GM12878 (cell line): Measurements from ENCODE around the gene P3R3URF. TPM values are rescaled to one million over a fixed set of nuclear protein-coding genes. Genes with fewer than 3 reads are reported as not detected.

Source experiments
- ASH2L ChIP-seq: fragments of 300-600, 200-600 bp; sonication (generic); IDR thresholded peaks from 2 replicates; pipeline ENCODE4 v1.6.1; 2017; ENCODE audit warnings: low read depth, mild to moderate bottlenecking, borderline replicate concordance
- EED ChIP-seq: sonication (generic); IDR thresholded peaks from 2 replicates; pipeline ENCODE4 v1.6.1; 2016; ENCODE audit warnings: antibody characterized with exemption, low read depth
- FOXM1 ChIP-seq: IDR thresholded peaks from 2 replicates; pipeline ENCODE4 v1.6.1; 2012; ENCODE audit warnings: low read depth, mild to moderate bottlenecking, inconsistent platforms, low read length, moderate library complexity
- IKZF1 ChIP-seq: fragments of 450-650 bp; conservative IDR thresholded peaks from 2 replicates; pipeline ENCODE4 v1.6.1; 2017; ENCODE audit warnings: antibody characterized with exemption, mild to moderate bottlenecking
- KDM1A ChIP-seq: fragments of 200-600 bp; sonication (generic); IDR thresholded peaks from 2 replicates; pipeline ENCODE4 v1.6.1; 2016; ENCODE audit warnings: borderline replicate concordance
- MLLT1 ChIP-seq: fragments of 450-650 bp; IDR thresholded peaks from 2 replicates; pipeline ENCODE4 v1.6.1; 2016; ENCODE audit warnings: mild to moderate bottlenecking
- NR2C1 ChIP-seq: fragments of 450-650 bp; IDR thresholded peaks from 2 replicates; pipeline ENCODE4 v1.6.1; 2017; ENCODE audit warnings: antibody characterized with exemption, mild to moderate bottlenecking, moderate library complexity
- NRF1 ChIP-seq: conservative IDR thresholded peaks from 2 replicates; pipeline ENCODE4 v1.6.1; 2011; ENCODE audit warnings: mild to moderate bottlenecking, low read depth, low read length, improper control_type of control experiment
- PAX8 ChIP-seq: fragments of 450-650 bp; IDR thresholded peaks from 2 replicates; pipeline ENCODE4 v1.6.1; 2017; ENCODE audit warnings: mild to moderate bottlenecking, moderate library complexity
- PML ChIP-seq: IDR thresholded peaks from 2 replicates; pipeline ENCODE4 v1.6.1; 2012; ENCODE audit warnings: low read length, inconsistent platforms
- RAD21 ChIP-seq: IDR thresholded peaks from 2 replicates; pipeline ENCODE4 v1.6.1; 2011; ENCODE audit warnings: mild to moderate bottlenecking, low read depth, low read length, moderate library complexity; ENCODE audit not compliant: insufficient read depth
- RFX5 ChIP-seq: IDR thresholded peaks from 2 replicates; pipeline ENCODE4 v1.6.1; 2011; ENCODE audit warnings: low read depth, low read length, improper control_type of control experiment
- SREBF2 ChIP-seq: IDR thresholded peaks from 2 replicates; pipeline ENCODE4 v1.6.1; 2012; ENCODE audit warnings: mild to moderate bottlenecking, low read length
- USF1 ChIP-seq: IDR thresholded peaks from 2 replicates; pipeline ENCODE4 v1.6.1; 2011; ENCODE audit warnings: borderline replicate concordance, low read depth, mild to moderate bottlenecking, moderate library complexity, mixed read lengths, low read length; ENCODE audit not compliant: insufficient read depth; ENCODE audit errors: extremely low read length
- WRNIP1 ChIP-seq: IDR thresholded peaks from 2 replicates; pipeline ENCODE4 v1.6.1; 2011; ENCODE audit warnings: low read depth, low read length, improper control_type of control experiment, borderline replicate concordance
- ZNF217 ChIP-seq: fragments of 450-650 bp; IDR thresholded peaks from 2 replicates; pipeline ENCODE4 v1.6.1; 2017; ENCODE audit warnings: antibody characterized with exemption, mild to moderate bottlenecking
- ZNF24 ChIP-seq: fragments of 450-650 bp; IDR thresholded peaks from 2 replicates; pipeline ENCODE4 v1.6.1; 2017; ENCODE audit warnings: antibody characterized with exemption, mild to moderate bottlenecking
- ZNF592 ChIP-seq: fragments of 450-650 bp; IDR thresholded peaks from 2 replicates; pipeline ENCODE4 v1.6.1; 2017; ENCODE audit warnings: mild to moderate bottlenecking, moderate library complexity
- polyA plus RNA-seq, 11 experiments: library from polyadenylated mRNA; depleted of rRNA in 4 of 11; unstranded in 6 of 11; stranded (reverse) in 5 of 11; fragments of >200 nt; fragmentation: Nextera tagmentation in 4 of 11; fragmentation: Illumina TruSeq in 1 of 11; extraction: Ambion mirVana in 4 of 11; extraction: Trizol in 1 of 11; gene quantifications; 1 replicate in 1 of 11; 2 replicates in 10 of 11; pipeline versions ENCODE4 v1.2.1 to v1.2.3, GENCODE V29; 2011 to 2016; ENCODE audit warnings: inconsistent platforms in 2 of 11, missing spikeins in 2 of 11, low read depth in 1 of 11
- total RNA-seq, 4 experiments: library from RNA; depleted of rRNA in 3 of 4; stranded (reverse); fragments of >200 nt in 3 of 4; fragmentation: Illumina TruSeq in 1 of 4; extraction: Trizol in 1 of 4; gene quantifications; 2 replicates each; pipeline versions ENCODE4 v1.2.1 to v1.2.3, GENCODE V29; 2013 to 2021
- TF ChIP-seq, protein P1 (sequence below): fragments of 450-650 bp; IDR thresholded peaks from 2 replicates; pipeline ENCODE4 v1.6.1; 2017; ENCODE audit warnings: low read depth, mild to moderate bottlenecking, moderate library complexity
- TF ChIP-seq, protein P2 (sequence below): fragments of 450-650 bp; IDR thresholded peaks from 2 replicates; pipeline ENCODE4 v1.6.1; 2017; ENCODE audit warnings: antibody characterized with exemption, mild to moderate bottlenecking, moderate library complexity

P3R3URF gene
- total and polyA plus RNA-seq, 10 of the 15 experiments (the other 5 are each of a cell fraction or from before 2014, with no cell fraction given) = not detected

DNA sequence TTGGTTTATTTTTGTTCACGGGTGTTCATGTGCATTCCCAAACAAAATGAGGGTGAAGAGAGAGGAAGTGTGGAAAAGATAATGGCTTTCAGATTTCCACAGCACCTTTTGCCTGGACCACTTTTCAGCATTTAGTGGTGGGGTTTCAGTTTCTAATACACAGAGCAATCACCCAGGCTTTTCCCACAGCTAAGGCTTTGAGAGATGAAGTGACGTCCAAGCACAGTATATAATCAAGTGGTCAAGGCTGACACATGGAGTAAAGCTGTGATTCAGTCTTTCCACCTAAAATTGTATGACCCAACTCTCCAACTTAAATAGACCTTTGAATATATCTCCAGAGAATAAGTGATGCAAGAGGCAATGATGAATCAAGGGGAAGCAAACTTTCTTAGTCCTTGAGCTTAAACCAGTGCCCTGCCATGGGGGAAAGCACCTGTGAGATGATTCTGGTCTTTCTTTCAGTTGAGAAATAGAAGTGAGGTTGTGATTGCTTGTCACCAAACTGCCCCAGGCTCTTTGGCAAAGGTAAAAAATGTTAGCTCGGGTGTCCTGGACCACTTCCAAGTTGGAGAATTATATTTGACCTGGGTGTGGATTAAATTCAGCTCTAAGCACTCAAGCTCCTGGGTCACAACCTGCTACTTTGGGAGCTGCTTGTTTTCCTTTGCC, 41.5 kb downstream of the P3R3URF start (continued):
- peak; percentile 69 for TF ChIP-seq IKZF1
- TF ChIP-seq, protein P1, sequence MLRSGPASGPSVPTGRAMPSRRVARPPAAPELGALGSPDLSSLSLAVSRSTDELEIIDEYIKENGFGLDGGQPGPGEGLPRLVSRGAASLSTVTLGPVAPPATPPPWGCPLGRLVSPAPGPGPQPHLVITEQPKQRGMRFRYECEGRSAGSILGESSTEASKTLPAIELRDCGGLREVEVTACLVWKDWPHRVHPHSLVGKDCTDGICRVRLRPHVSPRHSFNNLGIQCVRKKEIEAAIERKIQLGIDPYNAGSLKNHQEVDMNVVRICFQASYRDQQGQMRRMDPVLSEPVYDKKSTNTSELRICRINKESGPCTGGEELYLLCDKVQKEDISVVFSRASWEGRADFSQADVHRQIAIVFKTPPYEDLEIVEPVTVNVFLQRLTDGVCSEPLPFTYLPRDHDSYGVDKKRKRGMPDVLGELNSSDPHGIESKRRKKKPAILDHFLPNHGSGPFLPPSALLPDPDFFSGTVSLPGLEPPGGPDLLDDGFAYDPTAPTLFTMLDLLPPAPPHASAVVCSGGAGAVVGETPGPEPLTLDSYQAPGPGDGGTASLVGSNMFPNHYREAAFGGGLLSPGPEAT = 0 out of 2 replicates have a peak, but pooled peaks have one; percentile 37
- TF ChIP-seq FOXM1 = 0 out of 2 replicates have a peak, but pooled peaks have one; percentile 28
- TF ChIP-seq ZNF217 = no peak
- no peak for TF ChIP-seq ASH2L
- TF ChIP-seq ZNF24 = peak; percentile 84
- TF ChIP-seq RAD21 = no peak
- TF ChIP-seq PML = no peak
- no peak for TF ChIP-seq ZNF592
- no peak for TF ChIP-seq NRF1
- TF ChIP-seq MLLT1 = no peak
- peak; percentile 74 for TF ChIP-seq EED
- no peak for TF ChIP-seq WRNIP1
- no peak for TF ChIP-seq KDM1A
- no peak for TF ChIP-seq SREBF2
- TF ChIP-seq RFX5 = no peak
- no peak for TF ChIP-seq PAX8
- TF ChIP-seq, protein P2, sequence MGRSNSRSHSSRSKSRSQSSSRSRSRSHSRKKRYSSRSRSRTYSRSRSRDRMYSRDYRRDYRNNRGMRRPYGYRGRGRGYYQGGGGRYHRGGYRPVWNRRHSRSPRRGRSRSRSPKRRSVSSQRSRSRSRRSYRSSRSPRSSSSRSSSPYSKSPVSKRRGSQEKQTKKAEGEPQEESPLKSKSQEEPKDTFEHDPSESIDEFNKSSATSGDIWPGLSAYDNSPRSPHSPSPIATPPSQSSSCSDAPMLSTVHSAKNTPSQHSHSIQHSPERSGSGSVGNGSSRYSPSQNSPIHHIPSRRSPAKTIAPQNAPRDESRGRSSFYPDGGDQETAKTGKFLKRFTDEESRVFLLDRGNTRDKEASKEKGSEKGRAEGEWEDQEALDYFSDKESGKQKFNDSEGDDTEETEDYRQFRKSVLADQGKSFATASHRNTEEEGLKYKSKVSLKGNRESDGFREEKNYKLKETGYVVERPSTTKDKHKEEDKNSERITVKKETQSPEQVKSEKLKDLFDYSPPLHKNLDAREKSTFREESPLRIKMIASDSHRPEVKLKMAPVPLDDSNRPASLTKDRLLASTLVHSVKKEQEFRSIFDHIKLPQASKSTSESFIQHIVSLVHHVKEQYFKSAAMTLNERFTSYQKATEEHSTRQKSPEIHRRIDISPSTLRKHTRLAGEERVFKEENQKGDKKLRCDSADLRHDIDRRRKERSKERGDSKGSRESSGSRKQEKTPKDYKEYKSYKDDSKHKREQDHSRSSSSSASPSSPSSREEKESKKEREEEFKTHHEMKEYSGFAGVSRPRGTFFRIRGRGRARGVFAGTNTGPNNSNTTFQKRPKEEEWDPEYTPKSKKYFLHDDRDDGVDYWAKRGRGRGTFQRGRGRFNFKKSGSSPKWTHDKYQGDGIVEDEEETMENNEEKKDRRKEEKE = no peak
- TF ChIP-seq NR2C1 = no peak
- no peak for TF ChIP-seq USF1
